NCI-H82 treated with DMSO at 0.1 percent for 48 hours (cell line): ENCODE results near the gene GRM4.

ENCODE experiments used
- DNase-seq: peaks from one replicate; lab custom pipeline; 2025; ENCODE audit not compliant: unreplicated experiment; lab: John Stamatoyannopoulos, UW

Gene GRM4

GRCh38 chr6:34157851-34158250 lies 12.0 kb upstream of the GRM4 start:
- no peak for DNase-seq

GRCh38 chr6:34157236-34157830 lies 11.4 kb upstream of the GRM4 start:
- no peak for DNase-seq

DNA sequence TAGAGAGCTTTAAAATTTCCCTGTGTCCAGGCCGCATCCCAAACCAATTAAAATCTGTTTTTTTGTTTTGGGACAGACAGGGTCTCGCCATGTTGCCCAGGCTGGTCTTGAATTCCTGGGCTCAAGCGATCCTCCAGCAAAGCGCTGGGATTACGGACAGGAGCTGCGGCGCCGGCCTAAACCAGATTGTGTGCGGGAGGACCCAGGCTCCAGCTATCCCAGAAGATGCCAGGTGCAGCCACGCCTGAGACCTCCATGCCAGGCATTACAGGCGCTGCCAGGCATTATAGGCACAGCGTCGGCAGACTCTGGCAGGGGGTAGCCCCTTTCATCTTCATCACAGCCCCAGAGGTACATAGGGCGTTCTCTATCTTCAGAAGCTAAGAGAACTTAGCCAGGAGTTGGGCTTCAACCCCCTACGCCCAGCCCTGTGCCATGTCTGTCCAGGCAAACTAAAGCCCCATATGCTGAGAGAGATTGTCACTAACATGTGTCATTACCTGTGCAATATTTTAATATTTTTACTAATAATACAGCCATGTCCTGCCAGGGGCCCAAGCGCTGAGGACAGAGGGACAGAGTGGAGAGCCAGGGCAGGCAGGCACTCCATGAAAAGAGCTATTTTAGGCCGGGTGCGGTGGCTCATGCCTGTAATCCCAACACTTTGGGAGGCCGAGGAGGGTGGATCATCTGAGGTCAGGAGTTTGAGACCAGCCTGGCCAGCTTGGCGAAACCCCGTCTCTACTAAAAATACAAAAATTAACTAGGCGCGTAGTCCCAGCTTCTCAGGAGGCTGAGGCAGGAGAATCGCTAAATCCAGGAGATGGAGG lies 9.8 kb upstream of the GRM4 start:
- DNase-seq = no peak

DNA sequence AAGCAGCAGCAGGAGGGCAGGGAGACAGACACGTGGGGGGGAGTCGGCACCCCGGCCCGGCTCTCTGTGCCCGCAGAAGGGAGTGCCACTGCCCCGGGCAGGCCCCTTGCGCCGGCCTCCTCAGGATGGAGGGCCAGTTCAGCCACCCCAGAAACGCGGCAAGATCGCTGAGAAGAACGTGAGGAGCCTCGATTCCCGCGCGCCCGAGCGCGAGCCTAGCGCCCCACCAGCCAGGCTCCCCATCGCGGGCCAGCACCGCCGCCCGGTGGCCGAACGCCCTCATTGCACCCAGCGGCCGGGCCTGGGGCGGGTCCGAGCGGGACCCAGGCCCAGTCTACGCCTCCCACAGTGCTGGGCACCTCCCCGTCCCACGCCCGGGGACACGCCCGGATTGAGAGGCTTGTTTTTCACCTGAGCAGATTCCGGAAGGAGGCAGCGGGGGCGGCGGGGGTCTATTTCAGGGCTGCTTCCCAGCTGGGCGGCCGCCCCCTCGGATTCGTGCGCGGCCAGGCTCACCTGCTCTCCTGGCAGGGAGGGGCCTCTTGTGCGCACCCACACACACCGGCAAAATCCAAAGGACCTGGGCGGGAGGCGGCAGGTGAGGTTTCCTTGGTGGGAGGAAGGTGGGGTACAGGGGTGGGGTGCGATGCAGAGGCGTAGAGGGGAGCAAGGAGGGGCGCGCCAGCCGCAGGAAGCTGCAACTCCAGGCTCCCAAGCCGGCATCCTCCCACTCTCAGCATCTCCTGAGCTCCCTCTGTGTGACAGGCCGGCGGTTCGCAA lies 9.0 kb upstream of the GRM4 start:
- DNase-seq = peak; percentile 8

DNA sequence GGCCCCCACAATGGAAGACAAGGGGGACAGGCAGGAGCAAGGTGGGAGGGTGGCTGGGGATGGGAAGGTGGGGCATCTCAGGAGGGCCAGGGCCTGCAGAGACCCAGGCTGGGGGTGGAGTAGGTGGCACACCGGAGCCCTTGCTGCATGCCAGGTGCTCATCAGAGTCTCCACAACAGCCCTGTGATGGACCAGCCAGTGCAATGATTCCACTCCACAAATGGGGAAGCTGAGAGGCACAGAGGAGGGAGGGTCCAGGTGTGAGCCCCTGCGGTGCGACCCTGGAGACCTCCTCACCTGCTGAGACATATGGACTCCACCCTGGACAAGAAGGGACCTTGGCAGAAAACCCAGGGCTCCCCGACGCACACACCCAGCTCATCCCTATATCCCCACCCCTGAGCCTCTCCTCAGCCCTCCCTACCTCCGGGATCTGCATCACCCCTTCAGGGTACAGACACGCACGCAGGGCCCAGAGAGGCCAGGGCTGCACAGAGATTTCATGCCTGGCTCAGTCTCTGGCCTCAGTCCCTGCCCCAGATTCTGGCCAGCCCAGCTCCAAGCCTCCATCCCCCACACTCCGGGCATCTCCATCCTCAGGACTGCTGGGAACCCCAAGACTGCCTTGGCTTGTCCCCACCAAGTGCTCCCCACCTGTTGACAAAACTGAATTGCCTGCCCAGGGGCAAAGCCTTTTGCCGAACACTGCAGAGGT lies 7.1 kb upstream of the GRM4 start:
- no peak for DNase-seq

- DNase-seq = no peak
Measured at GRCh38 chr6:34152042-34152524, 6.2 kb upstream of the GRM4 start.

GRCh38 chr6:34151321-34152041 lies 5.6 kb upstream of the GRM4 start:
- DNase-seq = peak; percentile 54

GRCh38 chr6:34150766-34151165 lies 4.9 kb upstream of the GRM4 start:
- DNase-seq = peak; percentile 32

GRCh38 chr6:34149831-34150400 lies 4.0 kb upstream of the GRM4 start:
- no peak for DNase-seq

DNA sequence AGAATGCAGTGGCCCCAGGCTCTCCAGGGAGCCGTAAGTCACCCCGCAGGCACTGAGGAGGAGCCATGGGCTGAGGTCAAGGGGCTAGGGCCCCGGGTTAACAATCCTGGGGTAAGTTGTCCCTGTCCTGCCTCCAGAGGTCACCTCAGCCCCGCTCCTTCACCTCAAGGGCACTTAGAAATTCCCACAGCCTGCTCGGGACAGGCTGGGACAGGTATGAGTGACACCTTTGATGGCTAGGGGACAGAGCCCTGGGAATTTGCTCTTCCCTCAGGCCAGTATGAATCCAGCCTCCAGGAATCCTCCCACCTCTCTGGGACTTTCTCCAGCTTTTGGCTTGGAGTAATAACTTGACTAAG lies 3.5 kb upstream of the GRM4 start:
- no peak for DNase-seq

GRCh38 chr6:34148631-34149451 lies 3.0 kb upstream of the GRM4 start:
- DNase-seq = no peak

- no peak for DNase-seq
Measured at GRCh38 chr6:34147906-34148630, 2.2 kb upstream of the GRM4 start.

GRCh38 chr6:34146801-34147592 lies 1.1 kb upstream of the GRM4 start:
- DNase-seq = no peak

DNA sequence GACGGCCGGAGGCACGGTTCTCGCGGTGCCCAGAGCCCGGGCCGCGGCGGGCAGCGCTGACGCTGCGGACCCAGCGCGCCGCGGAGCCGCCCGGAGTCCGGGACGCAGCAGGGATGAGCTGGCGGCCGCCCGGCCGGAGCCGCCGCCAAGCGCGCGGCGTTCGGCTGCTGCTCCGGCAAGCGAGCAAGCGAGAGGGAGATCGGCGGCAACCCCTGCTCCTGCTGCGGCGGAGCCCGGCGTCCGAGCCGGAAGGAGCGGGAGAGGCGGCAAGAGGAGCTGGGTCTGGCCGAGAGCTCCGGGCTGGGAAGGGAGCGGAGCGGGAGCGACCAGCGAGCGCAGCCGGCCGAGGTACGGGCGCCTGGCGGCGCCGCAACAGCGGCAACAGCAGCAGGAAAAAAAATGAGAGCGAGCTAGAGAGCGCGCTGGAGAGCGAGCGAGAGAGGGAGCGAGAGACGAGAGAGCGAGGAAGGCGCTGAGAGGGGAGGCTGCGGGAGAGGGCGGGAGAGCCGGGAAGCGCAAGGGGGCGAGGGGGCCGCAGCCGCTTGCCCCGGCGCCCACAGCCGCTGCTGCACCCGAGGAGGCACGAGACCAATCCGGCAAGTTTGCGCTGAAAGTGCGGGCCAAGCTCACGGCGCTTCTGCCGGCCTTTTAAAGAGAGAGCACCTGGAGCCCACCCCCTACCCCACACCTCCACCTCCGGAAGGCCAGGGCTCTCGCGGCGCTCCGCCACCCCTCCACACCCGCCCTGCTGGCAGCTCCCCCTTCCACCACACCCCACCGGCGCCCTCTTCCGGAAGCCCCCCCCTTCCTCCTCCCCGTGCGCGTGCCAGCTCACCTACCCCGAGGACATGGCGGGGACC lies 496 bp downstream of the GRM4 start:
- no peak for DNase-seq

- DNase-seq = no peak
Measured at GRCh38 chr6:34144581-34145160, 1.2 kb downstream of the GRM4 start.

DNA sequence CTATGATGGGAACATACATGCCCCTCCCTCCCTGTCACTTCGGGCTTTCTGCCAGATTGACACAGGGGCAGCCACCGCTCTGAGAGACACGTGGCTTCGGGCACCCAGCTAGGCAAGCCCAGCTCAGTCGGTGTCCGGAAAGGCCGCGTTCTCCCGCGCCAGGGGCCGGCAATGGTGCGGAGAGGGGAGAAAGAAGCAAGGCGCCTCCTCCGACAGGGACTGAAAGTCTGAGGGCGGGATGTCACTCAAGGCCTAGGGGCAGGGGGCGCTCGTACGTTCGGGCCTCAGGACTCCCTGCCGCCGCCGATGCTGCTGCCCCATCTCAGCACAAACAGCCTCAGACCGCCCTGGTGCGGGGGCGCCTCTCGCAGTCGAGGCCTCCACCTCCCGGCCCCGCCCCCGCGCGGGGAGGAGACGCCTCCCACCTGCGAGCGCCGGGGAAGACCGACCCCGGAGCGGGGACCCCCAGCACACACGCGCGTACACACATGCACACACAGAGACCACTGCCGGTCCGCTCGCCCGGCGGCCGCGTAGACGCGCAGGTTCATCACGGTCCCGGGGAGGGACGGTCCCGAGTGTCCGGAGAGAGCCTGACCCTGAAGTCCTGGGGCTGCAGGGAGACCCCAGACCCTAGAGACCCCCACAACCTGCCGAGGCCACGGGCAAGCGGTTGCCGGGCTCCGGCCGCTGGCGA lies 1.9 kb downstream of the GRM4 start:
- DNase-seq = peak; percentile 72
